OCI-M2 (cell line): ENCODE measurements around the gene BCAP29.
"Not testable (repeated sequence)": the region's sequence is repeated elsewhere in the genome, so short reads cannot be mapped to it uniquely, and the experiment has no call there.

Source experiments
- DNase-seq: peaks from one replicate; lab custom pipeline; 2025; ENCODE audit not compliant: unreplicated experiment; lab: John Stamatoyannopoulos, UW

Gene BCAP29, protein sequence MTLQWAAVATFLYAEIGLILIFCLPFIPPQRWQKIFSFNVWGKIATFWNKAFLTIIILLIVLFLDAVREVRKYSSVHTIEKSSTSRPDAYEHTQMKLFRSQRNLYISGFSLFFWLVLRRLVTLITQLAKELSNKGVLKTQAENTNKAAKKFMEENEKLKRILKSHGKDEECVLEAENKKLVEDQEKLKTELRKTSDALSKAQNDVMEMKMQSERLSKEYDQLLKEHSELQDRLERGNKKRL

DNA sequence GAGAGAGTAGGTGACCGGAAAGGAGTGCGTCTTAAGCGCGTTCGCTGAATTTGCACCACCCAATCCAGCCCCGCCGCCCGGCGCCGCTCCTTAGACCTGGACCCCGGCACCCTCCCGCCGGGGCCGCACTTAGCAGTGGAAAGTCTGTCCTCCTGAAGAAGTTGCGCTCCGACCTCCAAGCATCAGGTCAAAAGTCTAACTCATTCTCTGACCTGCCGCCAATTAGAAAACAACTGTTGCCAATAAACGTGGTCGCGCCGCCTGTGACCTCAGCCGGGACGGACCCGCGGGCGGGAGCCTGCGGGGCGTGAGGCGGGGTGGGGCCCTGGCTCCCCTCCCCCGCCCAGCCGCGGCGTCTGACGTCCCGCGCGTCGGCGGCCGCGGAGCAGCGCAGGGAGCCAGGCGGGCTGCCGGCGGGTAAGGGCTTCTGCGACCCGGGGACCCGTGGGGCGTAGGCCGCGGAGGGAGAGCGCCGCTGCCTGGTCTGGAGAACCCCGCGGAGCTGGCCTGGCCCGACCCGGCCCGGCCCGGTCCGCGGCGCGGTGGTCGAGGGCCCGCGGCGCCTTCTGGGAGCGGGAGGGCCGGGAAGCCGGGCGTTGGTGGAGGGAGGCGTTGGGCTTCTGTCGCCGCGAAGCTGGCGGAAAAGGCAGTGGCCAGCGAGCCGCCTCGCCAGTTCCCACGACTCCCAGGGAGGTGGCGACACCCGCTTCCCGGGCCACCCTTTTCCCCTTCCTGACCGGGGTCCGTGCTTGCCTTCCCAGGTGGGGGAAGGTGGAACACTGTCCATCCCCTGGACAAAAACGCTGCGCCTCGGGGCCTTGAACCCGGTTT, at the start of gene BCAP29:
BCAP29 (plus strand) TSS at position 362 of the 831 bp plus-strand sequence. CDS start 527 bp downstream, outside the sequence.
- DNase-seq = peak; percentile 54

DNA sequence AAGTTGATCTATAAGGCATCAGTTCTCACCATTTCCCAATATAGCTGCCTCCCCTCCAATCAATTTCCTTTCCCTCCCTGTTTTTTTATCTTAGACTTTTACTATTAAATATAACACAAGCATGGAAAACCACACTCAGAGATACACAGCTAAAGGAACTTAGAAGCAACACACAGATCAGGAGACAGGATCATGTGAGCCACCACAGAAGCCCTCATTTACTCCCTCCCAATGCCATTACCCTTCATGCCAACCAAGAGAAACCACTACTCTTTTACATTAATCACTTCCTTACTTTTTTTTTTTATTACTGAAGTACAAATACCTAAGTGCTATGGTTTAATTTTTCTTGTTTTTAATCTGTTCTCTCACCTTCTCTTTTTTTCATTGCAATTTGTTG, 49.3 kb upstream of the BCAP29 start:
- DNase-seq = no peak

DNA sequence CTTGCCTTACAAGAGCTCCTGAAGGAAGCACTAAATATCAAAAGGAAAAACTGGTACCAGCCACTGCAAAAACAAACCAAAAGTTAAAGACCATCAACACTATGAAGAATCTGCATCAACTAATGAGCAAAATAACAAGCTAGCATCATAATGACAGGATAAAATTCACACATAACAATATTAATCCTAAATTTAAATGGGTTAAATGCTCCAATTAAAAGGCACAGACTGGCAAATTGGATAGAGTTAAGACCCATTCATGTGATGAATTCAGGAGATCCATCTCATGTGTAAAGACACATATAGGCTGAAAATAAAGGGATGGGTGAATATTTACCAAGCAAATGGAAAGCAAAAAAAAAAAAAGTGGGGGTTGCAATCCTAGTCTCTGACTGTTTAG, 45.9 kb upstream of the BCAP29 start:
- DNase-seq = no peak

GRCh38 chr7:107537228-107537627, 42.8 kb upstream of the BCAP29 start:
- not testable (repeated sequence) for DNase-seq

DNA sequence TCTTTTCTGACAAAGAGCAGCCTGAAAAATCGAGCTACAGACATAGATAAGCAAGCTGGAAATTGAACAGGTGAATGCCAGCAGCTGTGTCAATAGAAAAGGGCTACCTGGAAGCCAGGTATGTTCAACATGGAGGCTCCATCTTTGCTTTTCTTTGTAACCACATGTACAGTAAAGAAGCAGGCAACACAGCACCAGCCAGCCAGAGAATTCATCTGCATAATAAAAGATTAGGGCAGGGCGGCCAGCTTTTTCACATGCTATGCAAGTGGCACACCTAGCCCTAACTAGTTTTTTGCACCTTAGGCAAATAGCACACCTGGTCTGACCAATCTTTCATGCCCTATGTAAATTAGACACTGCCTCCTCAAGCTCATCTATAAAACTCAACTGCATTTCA, 42.0 kb upstream of the BCAP29 start:
- no peak for DNase-seq

- no peak for DNase-seq
These were observed 36.6 kb upstream of the BCAP29 start for GRCh38 chr7:107543338-107543993.

DNA sequence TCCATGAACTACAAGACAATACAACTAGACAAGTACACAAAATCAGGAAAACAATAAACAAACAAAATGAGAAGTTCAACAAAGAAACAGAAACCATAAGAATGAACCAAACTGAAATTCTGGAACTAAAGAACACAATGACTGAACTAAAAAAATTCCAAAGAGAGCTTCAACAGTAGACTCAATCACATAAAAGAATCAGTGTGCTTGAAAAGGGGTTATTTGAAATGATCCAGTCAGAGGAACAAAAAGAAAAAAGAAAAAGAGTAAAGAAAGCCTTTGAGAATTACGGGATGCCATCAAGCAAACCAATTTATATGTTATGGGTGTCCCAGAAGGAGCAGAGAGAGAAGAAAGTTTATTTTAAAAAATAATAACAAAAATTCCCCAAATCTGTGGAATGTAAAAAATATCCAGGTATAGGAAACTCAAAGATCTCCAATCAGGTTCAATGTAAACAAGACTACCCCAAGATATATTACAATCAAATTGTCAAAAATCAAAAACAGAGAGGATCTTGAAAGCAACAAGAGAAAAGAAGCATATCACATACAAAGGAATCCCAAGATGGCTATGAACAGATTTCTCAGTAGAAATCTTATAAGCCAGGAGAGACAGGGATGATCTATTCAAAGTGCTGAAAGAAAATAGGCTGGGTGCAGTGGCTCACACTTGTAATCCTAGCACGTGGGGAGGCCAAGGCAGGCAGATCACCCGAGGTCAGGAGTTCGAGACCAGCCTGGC, 35.0 kb upstream of the BCAP29 start:
- no peak for DNase-seq

DNA sequence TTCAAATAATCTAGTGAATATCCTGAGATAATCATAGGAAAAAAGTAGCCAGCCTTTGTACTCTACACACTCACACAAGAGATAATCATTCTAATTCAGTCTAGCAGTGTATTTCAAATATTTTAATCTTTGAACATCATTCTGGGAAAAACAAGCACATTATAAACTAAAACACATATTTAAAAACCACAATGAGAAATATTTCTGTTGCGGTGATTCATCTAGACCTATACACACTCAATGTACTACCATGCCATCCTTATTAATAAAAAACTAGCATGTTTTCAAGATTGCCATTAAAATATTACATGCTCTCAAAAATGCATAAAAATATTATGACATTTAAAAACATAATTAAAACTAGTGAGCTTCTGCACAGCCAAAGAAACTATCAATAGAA, 28.1 kb upstream of the BCAP29 start:
- no peak for DNase-seq

GRCh38 chr7:107555893-107556292, 24.2 kb upstream of the BCAP29 start:
- DNase-seq = no peak

DNA sequence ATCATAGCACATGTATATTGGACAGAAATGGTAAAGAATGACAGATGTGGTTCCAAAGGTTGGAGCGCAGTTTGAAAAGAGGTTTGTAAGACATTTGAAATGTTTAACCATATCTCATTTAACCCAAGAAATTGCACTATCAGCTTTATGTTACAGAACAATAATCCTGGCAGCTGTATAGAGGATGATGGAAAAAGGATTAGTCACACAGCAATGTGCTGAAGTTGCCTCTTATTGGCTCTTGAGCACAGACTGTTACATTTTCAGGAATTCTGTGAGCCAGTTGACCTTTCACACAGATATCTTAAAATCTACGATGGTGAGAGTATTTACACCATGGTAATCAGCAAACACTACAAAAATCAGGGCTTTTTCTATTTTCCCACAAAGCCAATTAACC, 20.2 kb upstream of the BCAP29 start:
- DNase-seq = no peak

- no peak for DNase-seq
These were observed 19.0 kb upstream of the BCAP29 start for GRCh38 chr7:107560898-107561516.

GRCh38 chr7:107563081-107563774, 16.8 kb upstream of the BCAP29 start:
- DNase-seq = peak; percentile 50

DNA sequence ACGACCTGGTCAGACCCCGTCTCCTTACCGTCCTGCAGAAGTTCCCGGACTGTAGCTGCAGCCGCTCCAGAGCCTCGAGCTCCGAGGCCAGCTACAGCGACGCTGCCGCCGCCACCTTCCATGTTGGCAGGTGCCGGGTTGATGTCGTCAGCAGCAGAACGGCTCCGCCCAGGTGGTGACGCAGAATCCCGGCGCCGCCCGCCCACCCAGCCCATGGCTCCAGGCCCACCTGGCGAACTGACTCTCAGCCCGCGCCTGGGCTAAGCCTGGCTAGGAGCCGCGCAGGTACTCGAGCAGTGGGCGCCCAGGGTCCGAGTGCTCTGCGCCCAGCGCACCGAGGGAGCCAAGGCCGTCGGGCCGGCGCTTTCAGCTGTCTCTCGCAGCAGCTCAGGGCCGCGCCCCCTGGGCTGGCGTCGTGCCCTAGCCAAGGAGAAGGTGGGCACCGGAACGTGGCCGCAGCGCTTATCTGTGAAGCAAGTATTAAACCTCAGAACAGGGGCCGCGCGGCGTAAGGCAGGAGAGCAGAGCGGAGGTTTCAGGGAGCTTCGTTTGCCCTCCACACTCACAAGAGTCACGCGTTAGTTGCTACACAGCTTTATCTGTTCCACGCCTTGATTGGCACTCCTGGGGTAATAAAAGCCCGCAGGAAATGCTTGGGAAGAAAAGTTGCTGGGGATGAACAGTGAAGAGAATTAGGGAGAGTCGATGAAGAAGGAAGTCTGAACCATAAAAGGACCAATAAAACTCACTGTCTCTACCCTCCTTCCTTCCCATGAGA, 16.1 kb upstream of the BCAP29 start, which contains the start of the genes COG5 and DUS4L:
COG5 (minus strand) TSS at position 146 of the 778 bp plus-strand sequence; CDS start at position 122, 24 bp downstream.
DUS4L (plus strand) TSS at position 197 of the 778 bp plus-strand sequence. CDS start 3,100 bp downstream, outside the sequence.
- peak; percentile 50 for DNase-seq

GRCh38 chr7:107564553-107565298, 15.3 kb upstream of the BCAP29 start:
- DNase-seq = no peak

DNA sequence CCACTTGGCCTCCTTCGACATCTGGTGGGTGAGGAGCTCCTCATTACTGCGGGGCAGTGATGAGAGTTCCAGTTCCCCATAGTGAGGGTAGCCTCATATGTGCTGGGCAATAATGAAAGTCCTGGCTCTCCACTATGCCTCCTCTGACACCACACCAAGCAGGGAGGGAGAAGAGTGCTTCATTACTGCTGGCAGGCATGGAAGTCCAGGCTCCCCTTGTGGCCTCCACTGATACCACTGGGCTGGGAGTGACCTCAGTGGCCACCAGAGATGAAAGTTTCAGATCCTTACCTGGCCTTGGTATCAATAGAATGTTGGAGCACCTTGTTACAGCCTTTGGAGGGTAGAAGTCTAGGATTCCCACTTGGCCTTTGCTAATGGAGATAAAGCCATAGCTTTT, 9.7 kb upstream of the BCAP29 start:
- DNase-seq = no peak

GRCh38 chr7:107573537-107573936, 6.5 kb upstream of the BCAP29 start:
- DNase-seq = no peak

- DNase-seq = no peak
These were observed 527 bp upstream of the BCAP29 start for GRCh38 chr7:107579554-107579884.

DNA sequence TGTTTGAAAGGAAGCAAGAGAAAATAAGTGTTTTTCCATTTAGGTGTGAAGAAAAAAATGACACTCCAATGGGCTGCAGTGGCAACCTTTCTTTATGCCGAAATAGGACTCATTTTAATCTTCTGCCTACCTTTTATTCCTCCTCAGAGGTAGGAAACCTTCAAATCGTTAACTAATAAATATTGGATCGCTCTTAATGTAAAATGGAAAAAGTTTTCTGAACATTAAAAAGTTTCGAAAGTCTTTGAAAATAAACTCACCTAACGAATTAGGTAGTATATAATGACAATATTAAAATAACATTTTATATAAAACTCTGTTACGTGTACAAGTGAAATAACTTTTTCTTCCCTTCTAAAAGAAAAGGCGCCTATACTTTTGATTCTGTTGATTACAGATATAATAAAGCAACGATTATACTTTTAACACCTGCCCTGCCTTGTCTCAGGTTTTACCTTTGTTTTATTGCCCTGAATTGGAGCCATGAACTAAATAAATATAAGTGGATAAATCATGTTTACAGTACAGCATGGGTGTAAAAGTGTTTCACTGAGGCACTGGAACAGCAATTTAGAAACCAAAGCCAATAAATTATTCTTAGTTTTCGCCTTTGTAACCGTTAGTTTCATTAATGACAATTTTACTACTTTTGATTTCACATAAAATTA, 804 bp downstream of the BCAP29 start:
- no peak for DNase-seq
